Sigmoid colon (tissue), 4 donors: ENCODE data around the gene COL4A5.

Experiments used
- EP300 ChIP-seq, 4 donors: sonication (generic); formaldehyde crosslinking; IDR thresholded peaks; one replicate each; pipeline ENCODE4 v1.6.1; 2017; ENCODE audit warnings: antibody characterized with exemption in 4 of 4
- TF ChIP-seq, protein P1 (sequence below), 4 experiments: fragments of 450-650 bp in 3 of 4; fragments of 200-600 bp in 1 of 4; IDR thresholded peaks; one replicate each; pipeline ENCODE4 v1.5.1; 2016 to 2019; ENCODE audit warnings: antibody characterized with exemption in 4 of 4, mild to moderate bottlenecking in 3 of 4, moderate library complexity in 2 of 4

DNA sequence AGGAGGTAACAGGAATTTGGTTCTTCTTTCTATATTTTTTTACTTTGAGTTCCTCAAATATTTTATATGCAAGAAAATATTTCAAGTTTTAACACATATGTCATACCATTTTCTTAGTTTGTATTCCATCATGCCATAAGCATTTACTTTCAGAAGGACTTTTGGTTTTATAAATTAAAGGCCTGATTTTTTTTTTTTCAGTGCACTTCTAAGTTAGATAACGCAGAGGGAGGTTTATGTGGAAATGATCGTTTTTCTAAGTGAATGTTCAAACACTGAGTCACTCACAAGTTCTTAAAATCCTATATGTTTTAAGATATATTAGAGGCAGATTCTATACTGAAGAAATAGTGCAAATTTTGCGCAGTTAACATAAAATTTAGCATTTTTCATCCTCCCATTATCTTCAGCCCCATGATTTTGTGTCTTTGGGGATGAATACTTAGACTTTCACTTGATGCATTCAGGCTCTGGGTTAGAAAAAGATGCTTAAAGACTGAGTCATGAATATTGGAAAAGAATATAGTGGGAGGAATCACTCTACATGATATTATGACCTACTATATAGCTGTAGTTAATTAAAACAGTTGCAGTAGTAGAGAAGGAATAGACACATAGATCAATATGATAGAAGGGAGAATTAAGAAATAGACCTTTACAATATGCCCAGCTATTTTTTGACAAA, 54.9 kb downstream of the COL4A5 start:
- TF ChIP-seq, protein P1, sequence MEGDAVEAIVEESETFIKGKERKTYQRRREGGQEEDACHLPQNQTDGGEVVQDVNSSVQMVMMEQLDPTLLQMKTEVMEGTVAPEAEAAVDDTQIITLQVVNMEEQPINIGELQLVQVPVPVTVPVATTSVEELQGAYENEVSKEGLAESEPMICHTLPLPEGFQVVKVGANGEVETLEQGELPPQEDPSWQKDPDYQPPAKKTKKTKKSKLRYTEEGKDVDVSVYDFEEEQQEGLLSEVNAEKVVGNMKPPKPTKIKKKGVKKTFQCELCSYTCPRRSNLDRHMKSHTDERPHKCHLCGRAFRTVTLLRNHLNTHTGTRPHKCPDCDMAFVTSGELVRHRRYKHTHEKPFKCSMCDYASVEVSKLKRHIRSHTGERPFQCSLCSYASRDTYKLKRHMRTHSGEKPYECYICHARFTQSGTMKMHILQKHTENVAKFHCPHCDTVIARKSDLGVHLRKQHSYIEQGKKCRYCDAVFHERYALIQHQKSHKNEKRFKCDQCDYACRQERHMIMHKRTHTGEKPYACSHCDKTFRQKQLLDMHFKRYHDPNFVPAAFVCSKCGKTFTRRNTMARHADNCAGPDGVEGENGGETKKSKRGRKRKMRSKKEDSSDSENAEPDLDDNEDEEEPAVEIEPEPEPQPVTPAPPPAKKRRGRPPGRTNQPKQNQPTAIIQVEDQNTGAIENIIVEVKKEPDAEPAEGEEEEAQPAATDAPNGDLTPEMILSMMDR (IDR thresholded peaks at IDR 0.05), result no peak
- TF ChIP-seq EP300 (IDR thresholded peaks at IDR 0.05), result no peak
